Mucosa of descending colon (tissue), 3 donors: Measurements from ENCODE around the gene CDH7. TPM values are rescaled to one million over a fixed set of nuclear protein-coding genes. Genes with fewer than 3 reads are reported as not detected.
A peak's percentile ranks its signal among the peaks of the same experiment; 100 is the strongest.

ENCODE experiments used
- ATAC-seq: fragments of 200-7000 bp; cut with Tn5 transposase; one replicate; pipeline ENCODE4 v1.9.1; 2020; ENCODE audit warnings: mild to moderate bottlenecking, moderate library complexity
- DNase-seq, 3 donors: peaks; one replicate each; pipeline ENCODE4 v3.0.0-alpha.2; 2020
- H3K36me3 ChIP-seq: fragments of 200-600 bp; one replicate; pipeline ENCODE4 v1.8.0; 2021; ENCODE audit warnings: low read depth, mild to moderate bottlenecking
- H3K4me1 ChIP-seq: fragments of 200-600 bp; one replicate; pipeline ENCODE4 v1.8.0; 2021; ENCODE audit warnings: low read depth, mild to moderate bottlenecking
- H3K4me3 ChIP-seq: fragments of 200-600 bp; one replicate; pipeline ENCODE4 v1.8.0; 2021; ENCODE audit warnings: mild to moderate bottlenecking
- H3K9me3 ChIP-seq: fragments of 200-600 bp; one replicate; pipeline ENCODE4 v1.8.0; 2021; ENCODE audit warnings: mild to moderate bottlenecking
- CTCF ChIP-seq: fragments of 200-600 bp; IDR thresholded peaks from one replicate; pipeline ENCODE4 v1.8.0; 2022; ENCODE audit warnings: antibody characterized with exemption, mild to moderate bottlenecking
- intact Hi-C, 2 donors: fragments of 100-400 bp; cut with DNase I in 1 of 2; cut with micrococcal nuclease in 1 of 2; formaldehyde crosslinking; loops; one replicate each; pipeline versions ENCODE4 v1.11.0 to v1.11.1; 2022; cut with DNase I, micrococcal nuclease
- total RNA-seq, 3 donors: library from RNA; stranded (reverse); fragmentation: NEBNext Ultra II Directional in 2 of 3; extraction: Animal tissue kit (Norgen Biotek cat#: 25700) in 2 of 3; gene quantifications; one replicate each; pipeline versions ENCODE4 v1.2.1 to v1.2.4, GENCODE V29; 2021 to 2023
- donor health status: DM: no; HTN: no; CAD: no; lungs with moderate emphysema.
- donor health status: DM: no; HTN: no; CAD: no.
- donor health status: DM: no; HTN: yes; CAD: no.

CDH7 gene
- total RNA-seq, 3 donors from 2014 or later: not detected

GRCh38 chr18:65869527-65869926, 118.7 kb downstream of the CDH7 start:
- ATAC-seq (no peak), DNase-seq (no peak)
- Histone ChIP-seq H3K9me3 (no peaks in the 10 kb centered on the region), H3K36me3 (no peaks in the 10 kb centered on the region), H3K4me1 (no peaks in the 10 kb centered on the region), H3K4me3 (no peak overlapping the region)
- intact Hi-C loops: no loop called here
- TF ChIP-seq CTCF: no peak

- intact Hi-C loops: no loop called here
- ATAC-seq: no peak
- TF ChIP-seq CTCF: no peak
- Histone ChIP-seq H3K4me1 (no peaks in the 10 kb centered on the region), H3K36me3 (no peaks in the 10 kb centered on the region), H3K9me3 (no peaks in the 10 kb centered on the region), H3K4me3 (no peak overlapping the region)
- no peak for DNase-seq
Observed at GRCh38 chr18:65876310-65876709, 125.5 kb downstream of the CDH7 start.

- Histone ChIP-seq H3K36me3 (no peaks in the 10 kb centered on the region), H3K4me3 (no peak overlapping the region), H3K9me3 (no peaks in the 10 kb centered on the region), H3K4me1 (no peaks in the 10 kb centered on the region)
- TF ChIP-seq CTCF: no peak
- ATAC-seq: no peak
- intact Hi-C loops: no loop called here
- no peak for DNase-seq
Observed at GRCh38 chr18:65897292-65897691, 146.5 kb downstream of the CDH7 start.

GRCh38 chr18:65901522-65901921, 150.7 kb downstream of the CDH7 start:
- H3K9me3 ChIP-seq: no peaks in the 10 kb centered on the region
- H3K4me3 ChIP-seq: no peak overlapping the region
- ATAC-seq: no peak
- no peak for TF ChIP-seq CTCF
- DNase-seq: no peak
- H3K4me1 ChIP-seq: peaks cover 8% of the 10 kb centered on the region
- intact Hi-C loops: no loop called here
- H3K36me3 ChIP-seq: no peaks in the 10 kb centered on the region

DNA sequence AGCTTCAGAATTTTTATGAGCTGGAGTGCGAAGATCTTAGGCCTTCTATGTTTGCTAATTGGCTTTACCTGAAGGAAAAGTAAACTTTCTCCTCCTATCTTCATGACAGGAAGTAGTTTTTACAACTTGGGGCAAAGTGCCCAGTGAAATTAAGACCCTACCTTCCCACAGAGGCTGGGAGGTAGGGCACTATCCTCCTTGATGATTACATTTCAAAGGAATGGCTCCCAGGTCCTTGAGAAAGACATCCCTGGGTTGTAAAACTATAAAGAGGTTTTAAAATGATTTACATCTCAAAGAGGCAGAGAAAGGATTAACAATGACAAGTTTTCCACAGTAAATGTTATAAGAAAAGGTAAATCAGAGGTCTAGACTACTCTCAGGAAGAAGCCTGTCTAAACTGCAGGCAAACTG, 155.8 kb downstream of the CDH7 start:
- no peaks in the 10 kb centered on the region for H3K9me3 ChIP-seq
- intact Hi-C loops: no loop called here
- H3K4me1 ChIP-seq: peaks cover 13% of the 10 kb centered on the region
- H3K4me3 ChIP-seq: no peak overlapping the region
- no peaks in the 10 kb centered on the region for H3K36me3 ChIP-seq
- TF ChIP-seq CTCF: no peak
- ATAC-seq (peak; percentile 98), DNase-seq (peak in 2 of 3 donors; percentile 22 to 89)

DNA sequence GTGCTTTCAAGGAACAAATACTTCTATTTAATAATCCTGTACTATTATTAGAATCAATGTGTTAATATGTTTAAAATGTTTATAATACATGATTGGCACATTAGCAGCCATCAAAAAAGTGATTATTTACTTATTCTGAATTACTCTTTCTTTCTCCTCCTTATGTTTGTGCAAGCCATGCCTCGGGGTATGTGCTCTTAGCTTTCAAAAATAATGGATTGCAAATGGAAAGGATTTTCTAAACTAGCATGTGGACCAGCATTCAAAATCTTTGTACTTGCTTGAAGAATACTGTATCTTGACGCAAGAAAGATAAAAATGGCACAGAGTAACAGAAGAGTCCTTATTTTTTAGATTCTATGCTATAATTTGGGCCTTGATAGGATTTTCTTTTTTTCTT, 156.5 kb downstream of the CDH7 start:
- intact Hi-C loops: no loop called here
- ATAC-seq (no peak), DNase-seq (no peak)

More for the DNA sequence above, 156.5 kb downstream of the CDH7 start:
- Histone ChIP-seq H3K4me1 (peaks cover 13% of the 10 kb centered on the region), H3K36me3 (no peaks in the 10 kb centered on the region), H3K4me3 (no peak overlapping the region), H3K9me3 (no peaks in the 10 kb centered on the region)
- TF ChIP-seq CTCF: no peak
